Glomerular visceral epithelial cell (primary cell): ENCODE results near the gene SPDYE17.
"Not testable (repeated sequence)": the region's sequence is repeated elsewhere in the genome, so short reads cannot be mapped to it uniquely, and the experiment has no call there.

Experiments used
- DNase-seq: peaks from one replicate; pipeline ENCODE4 v3.0.0-alpha.2; 2016; ENCODE audit errors: extremely low spot score

The SPDYE17 gene, protein sequence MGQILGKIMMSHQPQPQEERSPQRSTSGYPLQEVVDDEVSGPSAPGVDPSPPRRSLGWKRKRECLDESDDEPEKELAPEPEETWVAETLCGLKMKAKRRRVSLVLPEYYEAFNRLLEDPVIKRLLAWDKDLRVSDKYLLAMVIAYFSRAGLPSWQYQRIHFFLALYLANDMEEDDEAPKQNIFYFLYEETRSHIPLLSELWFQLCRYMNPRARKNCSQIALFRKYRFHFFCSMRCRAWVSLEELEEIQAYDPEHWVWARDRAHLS

DNA sequence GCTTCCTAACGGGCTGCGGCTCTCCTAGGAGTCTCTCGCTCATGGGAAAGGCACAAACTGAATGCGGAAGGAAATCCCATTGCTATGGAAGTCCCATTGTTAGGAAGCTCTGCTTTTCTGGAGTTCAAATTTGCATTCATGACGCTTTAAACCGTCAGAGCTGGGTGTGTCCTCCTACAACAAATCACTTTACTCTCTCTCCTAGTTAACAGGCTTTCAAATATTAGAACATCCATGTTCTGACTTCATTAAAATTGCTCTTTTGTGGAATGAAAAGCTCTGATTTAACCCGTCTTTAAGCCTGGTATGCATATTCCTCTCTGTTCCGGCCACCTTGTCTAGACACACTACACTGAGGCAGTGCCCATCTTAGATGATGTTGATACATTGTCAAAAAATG is at the start of gene SPDYE17:
SPDYE17 (minus strand) TSS at position 101 of the 400 bp plus-strand sequence. CDS start 1,791 bp downstream, outside the sequence.
- not testable (repeated sequence) for DNase-seq

DNA sequence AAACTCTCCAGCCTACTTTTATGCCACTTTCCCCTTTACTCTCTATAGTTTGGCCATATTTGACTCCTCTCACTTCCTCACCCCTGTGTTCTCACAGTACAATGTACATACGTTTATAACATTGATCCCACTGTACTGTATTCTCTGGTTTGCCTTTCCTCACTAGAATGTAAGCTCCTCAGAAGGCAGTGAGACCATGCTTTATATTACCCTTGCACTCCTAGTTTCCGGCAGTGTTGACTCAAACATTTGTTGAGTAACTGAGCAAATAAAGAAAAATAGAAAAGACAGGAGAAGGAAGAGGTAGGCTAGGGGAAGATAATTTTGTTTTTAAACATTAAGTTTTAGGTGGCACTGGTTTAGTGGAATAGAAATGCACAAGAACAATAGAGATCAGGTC is 48.1 kb upstream of the SPDYE17 start:
- DNase-seq: not testable (repeated sequence)

DNA sequence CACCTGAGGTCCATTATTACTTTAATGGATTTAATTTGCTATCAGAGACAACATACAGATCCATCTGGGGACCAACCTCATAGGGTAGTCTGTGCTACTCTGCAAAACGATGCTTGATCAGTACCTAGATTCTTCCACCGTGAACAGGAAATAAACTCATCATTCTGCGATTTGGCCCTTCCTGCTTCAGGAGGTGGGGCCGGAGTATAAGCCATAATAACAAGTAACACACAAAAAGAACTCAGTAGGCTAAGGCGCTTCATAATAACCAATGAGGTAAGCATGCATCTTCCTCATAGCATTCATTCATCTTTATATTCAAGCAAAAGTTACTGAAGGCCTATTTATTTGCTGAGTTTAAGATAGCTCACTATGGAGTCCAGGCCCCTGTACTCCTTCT is 47.5 kb upstream of the SPDYE17 start:
- not testable (repeated sequence) for DNase-seq

DNA sequence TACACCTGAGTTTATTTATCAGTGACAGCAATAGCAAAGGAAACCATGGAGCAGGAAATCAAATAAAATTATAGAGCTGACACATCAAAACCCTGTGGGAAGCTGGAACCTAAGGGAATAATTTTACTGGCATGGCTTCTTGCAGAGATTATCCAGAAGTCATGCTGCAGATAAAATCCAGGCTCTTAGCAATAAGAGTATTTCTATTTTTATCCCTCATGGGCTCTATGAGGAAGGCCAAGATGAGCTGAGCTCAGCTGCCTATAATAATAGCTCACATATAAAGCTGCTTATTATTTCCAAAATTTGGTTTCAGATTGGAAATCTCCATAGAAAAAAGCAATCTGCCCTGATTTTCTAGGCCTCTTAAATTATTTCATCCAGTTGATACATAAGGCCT is 47.0 kb upstream of the SPDYE17 start:
- not testable (repeated sequence) for DNase-seq

DNA sequence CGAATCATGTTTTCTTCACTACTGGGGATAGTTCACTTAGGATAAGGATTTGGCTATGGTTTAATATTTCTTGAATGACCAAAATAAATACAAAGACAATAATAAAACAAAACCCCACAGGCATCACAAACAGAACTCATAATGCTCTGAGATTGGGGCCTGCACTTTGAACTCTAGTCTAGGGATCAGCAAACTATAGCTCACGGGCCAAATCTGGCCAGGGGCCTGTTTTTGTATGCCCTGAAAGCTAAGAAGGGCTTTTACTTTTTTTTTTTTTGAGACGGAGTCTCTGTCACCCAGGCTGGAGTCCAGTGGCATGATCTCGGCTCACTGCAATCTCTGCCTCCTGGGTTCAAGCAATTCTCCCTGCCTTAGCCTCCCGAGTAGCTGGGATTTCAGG is 44.9 kb upstream of the SPDYE17 start:
- DNase-seq: not testable (repeated sequence)

DNA sequence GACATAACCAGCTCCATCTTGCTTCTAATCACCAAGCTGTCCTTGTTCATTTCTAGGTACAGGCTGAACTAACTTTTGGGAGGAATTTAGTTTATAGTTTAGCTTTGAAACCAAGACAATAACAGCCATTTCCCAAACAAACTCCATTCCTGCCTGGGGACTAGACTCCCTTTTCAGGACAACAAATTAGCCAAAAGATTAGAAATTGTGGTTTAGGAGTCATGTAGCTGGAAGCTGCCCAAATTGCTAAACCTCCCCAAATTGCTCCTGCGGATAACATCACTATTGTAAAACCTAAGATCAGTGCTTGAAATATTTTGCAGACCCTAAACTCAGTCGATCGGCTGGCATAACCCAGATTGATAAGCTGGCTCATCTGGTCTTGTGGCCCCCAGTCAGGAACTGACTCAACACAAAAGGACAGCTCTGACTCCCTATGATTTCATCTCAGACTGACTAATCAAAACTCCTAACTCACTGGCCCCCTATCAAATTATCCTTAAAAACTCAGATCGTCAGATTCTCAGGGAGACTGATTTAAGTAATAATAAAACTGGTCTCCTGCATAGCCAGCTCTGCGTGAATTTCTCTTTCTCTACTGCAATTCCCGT is 42.7 kb upstream of the SPDYE17 start:
- not testable (repeated sequence) for DNase-seq

DNA sequence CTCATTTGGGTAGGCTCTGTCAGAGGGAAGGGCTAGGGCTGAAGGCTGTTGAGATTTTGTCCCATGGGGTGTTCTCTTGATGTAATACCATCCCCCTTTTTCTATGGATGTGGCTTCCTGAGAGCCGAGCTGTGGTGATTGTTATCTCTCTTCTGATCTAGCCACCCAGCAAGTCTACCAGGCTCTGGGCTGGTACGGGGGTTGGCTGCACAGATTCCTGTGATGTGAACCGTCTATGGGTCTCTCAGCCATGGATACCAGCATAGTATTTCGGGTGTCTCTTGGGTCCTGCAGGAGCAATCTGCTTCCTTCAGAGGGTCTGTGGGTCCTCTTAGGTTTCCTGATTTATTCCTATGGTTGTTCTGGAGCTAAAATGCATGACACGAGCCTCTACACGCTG is 38.9 kb upstream of the SPDYE17 start:
- not testable (repeated sequence) for DNase-seq

DNA sequence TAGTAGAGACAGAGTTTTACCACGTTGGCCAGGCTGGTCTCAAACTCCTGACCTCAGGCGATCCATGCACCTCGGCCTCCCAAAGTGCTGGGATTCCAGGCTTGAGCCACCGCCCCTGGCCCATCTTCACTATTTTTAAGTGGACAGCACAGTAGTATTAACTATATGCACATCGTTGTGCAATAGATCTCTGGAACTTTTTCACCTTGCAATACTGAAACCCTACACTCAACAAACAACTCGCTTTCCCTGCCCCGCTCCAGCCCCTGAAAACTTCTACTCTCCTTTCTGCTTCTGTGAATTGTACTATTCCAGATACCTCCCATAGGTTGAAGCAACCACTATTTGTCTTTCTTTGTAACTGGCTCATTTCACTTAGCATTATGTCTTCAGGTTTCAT is 33.7 kb upstream of the SPDYE17 start:
- not testable (repeated sequence) for DNase-seq

DNA sequence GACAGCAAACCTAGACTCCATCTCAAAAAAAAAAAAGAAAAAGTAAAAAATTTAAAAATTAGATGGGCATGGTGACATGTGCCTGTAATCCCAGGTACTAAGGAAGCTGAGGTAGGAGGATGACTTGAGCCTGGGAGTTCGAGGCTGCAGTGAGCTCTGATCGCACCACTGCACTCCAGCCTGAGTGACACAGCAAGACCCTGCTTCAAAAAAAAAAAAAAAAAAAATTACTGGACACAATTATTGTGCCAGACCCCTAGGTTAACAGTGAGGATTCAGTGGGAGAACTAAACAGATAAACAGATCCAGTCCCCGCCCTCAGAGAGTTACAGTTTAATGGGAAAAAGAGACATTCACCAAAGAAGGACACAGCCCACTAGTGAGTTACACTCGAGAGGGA is 31.6 kb upstream of the SPDYE17 start:
- DNase-seq: not testable (repeated sequence)

DNA sequence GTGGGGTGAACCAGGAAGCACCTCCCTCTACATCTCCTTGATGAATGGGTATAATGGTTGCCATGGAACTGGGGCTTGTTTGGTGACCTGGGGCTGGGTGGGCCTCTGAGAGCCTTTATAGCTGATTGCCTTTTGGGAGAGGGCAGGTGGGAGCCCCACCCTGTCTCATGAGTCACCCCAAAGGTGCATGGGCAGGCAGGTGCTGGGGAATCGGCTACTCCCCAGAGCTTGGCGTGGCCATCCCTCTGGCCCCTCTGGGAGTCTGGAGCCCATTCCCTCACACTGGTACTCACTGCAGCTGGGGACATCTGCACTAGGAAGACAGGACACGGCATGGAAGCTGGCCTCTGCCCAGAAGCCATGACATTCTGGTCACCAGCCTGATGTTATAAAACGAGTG is 30.4 kb upstream of the SPDYE17 start, which contains the start of gene SPDYE18:
SPDYE18 (minus strand) TSS at position 2 of the 400 bp plus-strand sequence. CDS start 2,046 bp downstream, outside the sequence.
- DNase-seq: not testable (repeated sequence)

DNA sequence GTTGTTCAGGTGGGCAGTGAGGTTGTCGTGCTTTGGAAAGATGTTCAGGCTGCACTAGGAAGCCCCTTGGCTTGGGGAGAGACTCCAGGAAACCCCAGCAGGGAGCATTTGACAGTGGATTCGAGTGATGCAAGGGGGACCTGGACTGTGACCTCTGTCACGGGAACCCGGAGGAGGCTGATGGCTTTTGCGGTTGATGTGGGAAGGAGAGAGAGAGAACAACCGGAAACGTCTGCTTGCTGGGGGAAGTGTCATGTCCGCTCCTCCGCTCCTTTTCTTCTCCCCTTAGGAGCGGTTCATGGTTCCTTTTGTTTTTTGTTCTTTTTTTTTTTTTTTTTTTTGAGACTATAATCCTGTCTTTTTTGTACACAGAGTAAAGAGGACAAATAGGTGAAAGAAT is 5.8 kb downstream of the SPDYE17 start:
- DNase-seq: not testable (repeated sequence)

DNA sequence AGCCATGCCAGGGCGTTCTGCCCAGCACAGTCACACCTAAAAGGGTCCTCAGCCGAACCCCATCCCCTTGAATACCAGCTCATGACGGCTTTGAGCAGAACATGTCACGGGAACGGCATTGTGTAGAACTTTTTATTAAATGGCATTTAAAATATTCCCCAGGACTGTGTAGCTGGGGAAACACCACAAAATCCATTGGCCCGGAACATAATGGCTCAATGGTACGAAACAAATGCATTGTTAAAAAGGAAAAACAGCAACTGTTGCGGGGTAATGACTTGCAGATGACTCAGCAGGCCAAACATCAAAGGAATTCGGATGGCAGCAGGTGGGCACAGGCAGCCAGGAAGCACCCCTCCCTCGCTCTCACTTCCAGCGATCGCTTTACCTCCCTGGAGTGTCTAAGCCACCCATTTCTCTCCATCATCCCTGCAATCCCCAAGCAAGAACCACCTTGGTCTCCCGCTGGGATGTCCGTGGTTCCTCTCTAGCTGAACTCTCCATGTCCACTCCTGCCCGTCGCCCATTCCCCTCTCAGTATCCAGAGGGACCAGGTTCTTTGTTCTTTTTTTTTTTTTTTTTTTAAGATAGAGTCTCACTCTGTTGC is 22.0 kb downstream of the SPDYE17 start:
- peak; percentile 87 for DNase-seq

DNA sequence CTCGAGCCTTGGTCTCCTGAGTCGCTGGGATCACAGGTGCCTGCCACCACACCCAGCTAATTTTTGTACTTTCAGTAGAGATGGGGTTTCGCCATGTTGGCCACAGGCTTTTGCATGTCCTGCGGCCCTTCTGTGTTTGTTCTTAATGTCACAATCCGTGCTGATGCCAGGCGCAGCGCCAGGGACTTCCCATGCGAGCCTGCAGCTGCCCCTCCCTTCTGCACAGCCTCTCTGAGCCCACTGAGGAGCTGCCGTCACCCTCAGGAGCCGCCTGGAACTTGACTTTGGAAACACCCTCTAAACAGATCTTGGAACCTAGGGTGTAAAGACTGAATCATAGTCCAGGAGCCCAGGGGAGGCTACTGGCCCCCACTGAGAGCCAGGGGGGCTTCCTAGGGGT is 24.2 kb downstream of the SPDYE17 start:
- DNase-seq: peak; percentile 19

DNA sequence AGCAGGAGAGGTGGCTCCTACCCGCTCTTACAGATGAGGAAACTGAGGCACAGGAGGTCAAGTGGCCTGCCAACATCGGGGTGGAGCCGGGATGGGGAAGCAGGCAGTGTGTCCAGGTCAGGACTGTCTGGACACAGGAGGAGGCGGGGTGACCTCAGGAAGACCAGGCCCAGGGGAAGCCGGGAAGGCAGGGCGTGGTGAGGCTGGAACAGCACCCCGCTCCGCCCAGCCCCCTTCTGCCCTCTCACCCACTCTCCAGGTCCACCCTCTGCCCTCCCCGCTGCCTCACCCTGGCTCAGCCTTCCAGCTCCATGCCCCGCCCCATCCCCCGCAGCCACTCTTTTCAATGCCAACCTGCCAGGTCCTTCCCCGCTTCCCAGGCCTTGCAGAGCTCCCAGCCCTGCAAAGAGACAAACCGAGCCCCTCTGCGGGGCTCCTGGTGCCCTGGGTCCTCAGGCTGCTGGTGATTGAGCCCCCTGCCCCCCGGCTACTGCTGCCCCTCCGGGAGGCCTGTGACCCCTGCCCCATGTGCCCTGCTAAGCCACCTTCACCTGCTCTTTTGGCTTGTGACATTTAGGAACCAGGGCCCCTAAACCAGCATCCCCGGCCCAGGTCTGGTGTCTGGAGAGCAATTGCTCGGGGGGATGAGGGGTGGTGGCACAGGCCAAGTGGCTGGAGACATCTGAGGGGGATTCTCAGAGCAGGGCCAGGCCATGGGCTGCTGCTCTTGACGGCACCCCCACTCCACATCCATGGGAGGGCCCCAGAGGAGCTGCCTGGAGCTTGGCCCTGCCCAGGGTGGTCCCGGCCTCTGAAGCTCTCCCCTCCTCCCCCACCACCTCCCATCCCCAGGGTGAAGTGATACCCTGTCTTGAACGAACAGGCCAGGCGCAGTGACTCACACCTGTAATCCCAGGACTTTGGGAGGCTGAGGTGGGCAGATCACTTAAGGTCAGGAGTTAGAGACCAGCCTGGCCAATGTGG is 25.7 kb downstream of the SPDYE17 start:
- DNase-seq: not testable (repeated sequence)

DNA sequence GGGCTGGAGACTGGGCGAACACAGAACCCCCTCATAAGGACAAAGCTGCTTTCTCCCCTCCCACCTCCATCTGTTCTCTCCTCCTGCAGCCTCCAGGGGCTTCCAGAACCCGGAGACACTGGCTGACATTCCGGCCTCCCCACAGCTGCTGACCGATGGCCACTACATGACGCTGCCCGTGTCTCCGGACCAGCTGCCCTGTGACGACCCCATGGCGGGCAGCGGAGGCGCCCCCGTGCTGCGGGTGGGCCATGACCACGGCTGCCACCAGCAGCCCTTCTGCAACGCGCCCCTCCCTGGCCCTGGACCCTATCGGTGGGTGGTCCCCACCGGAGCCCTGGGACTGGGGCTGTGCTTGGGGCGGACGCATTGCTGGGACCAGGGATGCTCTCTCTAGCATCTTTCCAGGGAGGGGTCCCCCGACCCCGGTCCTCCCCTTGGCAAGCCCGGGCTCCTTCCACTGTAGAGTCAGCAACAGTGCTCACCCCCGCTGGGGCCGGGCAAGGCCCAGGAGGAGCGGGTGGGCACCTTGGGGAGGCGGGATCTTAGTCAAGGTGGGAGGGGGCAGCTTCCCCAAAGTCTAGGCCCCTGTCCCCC is 26.6 kb downstream of the SPDYE17 start:
- not testable (repeated sequence) for DNase-seq

DNA sequence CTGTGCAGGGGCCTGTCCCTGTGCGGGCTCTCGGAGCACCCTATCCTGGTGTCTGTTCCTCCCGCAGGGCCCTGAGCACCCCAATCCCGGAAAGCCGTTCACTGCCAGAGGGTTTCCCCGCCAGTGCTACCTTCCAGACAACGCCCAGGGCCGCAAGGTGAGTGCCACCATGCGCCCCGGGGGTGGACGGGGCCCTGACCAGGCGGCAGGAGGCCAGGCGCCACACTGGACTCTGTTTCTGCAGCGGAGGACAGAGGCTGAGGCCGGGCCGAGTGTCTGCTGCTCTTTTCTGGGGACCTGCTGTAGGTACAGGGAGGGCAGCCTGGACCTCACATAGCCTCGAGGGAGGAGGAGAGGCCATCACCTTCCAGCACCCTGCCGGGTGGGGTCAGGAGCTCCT is 28.0 kb downstream of the SPDYE17 start:
- DNase-seq: not testable (repeated sequence)

DNA sequence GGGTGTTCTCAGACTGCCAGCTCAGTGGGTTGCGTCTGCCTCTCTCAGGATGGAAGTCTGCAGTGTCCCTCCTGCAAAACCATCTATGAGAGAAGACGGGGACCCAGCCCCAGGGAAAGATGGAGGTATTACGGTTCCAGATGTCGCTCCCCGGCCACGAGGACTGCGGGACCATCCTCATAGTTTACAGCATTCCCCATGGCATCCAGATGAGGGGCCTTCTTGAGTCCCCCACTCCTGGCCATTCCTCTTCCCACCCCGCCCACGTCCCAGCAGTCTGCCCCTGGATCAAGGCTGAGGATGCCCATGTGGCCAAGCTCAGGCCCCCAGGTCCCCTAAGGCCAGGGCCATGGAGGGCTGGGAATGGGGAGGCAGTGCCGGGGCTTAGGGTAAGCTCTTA is 28.9 kb downstream of the SPDYE17 start:
- not testable (repeated sequence) for DNase-seq

DNA sequence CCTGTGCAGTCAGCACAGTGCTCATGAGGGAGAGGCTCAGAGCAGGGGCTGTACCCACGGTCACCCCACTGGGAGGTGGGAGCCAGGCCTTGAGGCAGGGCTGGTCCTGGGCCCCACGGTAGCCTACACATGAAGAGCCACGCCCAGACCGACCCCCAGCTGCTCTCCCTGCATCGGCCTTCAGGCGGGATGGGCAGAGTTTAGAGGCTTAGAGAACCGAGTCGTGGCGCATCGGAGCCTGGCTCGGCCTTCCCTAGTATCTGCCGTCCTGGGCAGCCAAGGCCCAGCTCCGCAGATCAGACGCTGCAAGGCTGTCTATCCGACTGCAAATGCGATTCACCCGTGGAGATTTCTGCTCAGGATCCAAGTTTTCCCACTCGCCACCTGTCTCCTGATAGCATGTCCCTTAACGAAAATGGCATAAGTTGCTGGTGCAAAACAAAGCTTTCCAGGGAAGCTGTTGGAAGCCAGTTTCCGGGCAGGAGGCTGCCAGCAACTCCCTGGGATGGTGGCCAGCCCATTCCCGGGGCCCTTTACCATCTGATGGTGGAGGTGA is 29.4 kb downstream of the SPDYE17 start:
- not testable (repeated sequence) for DNase-seq

DNA sequence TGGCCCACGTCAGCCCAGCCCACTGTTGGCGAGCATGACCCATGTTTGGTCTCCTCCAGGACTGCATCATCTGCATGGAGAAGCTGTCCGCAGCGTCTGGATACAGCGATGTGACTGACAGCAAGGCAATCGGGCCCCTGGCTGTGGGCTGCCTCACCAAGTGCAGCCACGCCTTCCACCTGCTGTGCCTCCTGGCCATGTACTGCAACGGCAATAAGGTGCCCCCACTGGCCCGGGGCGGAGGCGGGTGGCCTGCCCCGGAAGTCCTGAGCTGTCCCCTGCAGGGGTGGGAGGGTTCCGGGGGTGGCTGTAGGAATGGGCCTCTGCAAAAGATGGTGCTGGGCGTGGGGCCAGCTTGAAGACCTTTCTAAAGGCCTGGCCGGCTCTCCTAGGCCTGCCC is 30.1 kb downstream of the SPDYE17 start:
- not testable (repeated sequence) for DNase-seq

DNA sequence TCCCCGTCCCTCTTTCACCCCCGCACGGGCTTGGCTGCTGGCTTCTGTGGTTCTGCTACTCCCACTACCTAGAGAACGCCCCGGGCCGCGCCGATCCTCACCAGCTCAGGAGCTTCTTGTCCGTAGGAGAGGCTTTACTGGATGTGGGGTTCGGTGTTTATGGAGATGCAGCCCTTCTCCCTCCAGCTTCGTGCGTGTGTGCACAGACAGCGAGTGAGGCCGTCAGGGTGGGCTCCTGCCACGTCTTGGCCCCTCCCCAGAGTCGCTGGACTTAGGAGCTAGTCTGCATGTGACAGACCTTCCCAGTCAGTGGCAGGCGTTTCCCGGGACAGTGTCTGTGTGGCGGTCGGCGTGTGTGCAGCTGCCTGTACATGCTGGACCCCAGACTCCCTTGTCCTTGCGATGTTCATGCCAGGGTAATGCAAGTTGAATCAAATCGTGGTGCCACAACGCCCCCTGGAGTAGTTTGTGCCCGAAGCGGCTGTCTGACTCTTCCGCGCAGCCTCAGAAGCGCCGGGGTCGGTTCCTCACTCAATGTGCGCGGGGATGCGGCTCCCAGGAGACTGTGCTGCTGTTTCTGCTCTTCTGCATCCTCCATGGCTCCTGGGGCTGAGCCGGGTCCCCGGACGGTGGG is 32.6 kb downstream of the SPDYE17 start:
- DNase-seq: not testable (repeated sequence)
